HTERT RPE-1 (cell line): ENCODE measurements around the gene S100A4.
"Not testable (repeated sequence)": the region's sequence is repeated elsewhere in the genome, so short reads cannot be mapped to it uniquely, and the experiment has no call there.

Source experiments
- in situ Hi-C: fragments of 300-500 bp; cut with MboI; formaldehyde crosslinking; loops from 4 replicates; pipeline ENCODE4 v1.14.3; 2020; ENCODE audit warnings: low sequenced_read_pairs

The S100A4 gene

GRCh38 chr1:153545067-153546055, at the start of gene S100A4:
Gene S100A4, minus strand, starts transcription at chr1:153545806. Its CDS starts 1,012 bp downstream, at chr1:153544794.
- in situ Hi-C loops = no loop called here

GRCh38 chr1:153592748-153593147, 47.1 kb upstream of the S100A4 start:
- in situ Hi-C loops = no loop called here

- in situ Hi-C loops = no loop called here
These were observed 42.9 kb upstream of the S100A4 start for GRCh38 chr1:153588482-153588881.

GRCh38 chr1:153588033-153588432, 42.4 kb upstream of the S100A4 start:
- in situ Hi-C loops = not testable (repeated sequence)

- in situ Hi-C loops = no loop called here
These were observed 41.7 kb upstream of the S100A4 start for GRCh38 chr1:153587314-153587713.

GRCh38 chr1:153586347-153586746, 40.7 kb upstream of the S100A4 start:
- in situ Hi-C loops = no loop called here

GRCh38 chr1:153585006-153585405, 39.4 kb upstream of the S100A4 start:
- in situ Hi-C loops = no loop called here

GRCh38 chr1:153583976-153584375, 38.4 kb upstream of the S100A4 start:
- in situ Hi-C loops = no loop called here

- in situ Hi-C loops = not testable (repeated sequence)
These were observed 37.9 kb upstream of the S100A4 start for GRCh38 chr1:153583514-153583913.

GRCh38 chr1:153582836-153583235, 37.2 kb upstream of the S100A4 start:
- in situ Hi-C loops = not testable (repeated sequence)

GRCh38 chr1:153578936-153579335, 33.3 kb upstream of the S100A4 start:
- in situ Hi-C loops = no loop called here

GRCh38 chr1:153578490-153578889, 32.9 kb upstream of the S100A4 start:
- in situ Hi-C loops = no loop called here

GRCh38 chr1:153577624-153578051, 32.0 kb upstream of the S100A4 start:
- in situ Hi-C loops = no loop called here

- in situ Hi-C loops = no loop called here
These were observed 31.5 kb upstream of the S100A4 start for GRCh38 chr1:153577138-153577537.

GRCh38 chr1:153575497-153575896, 29.9 kb upstream of the S100A4 start:
- in situ Hi-C loops = not testable (repeated sequence)

- in situ Hi-C loops = not testable (repeated sequence)
These were observed 29.5 kb upstream of the S100A4 start for GRCh38 chr1:153575081-153575491.

GRCh38 chr1:153573351-153573750, 27.7 kb upstream of the S100A4 start:
- in situ Hi-C loops = no loop called here

GRCh38 chr1:153572569-153573015, 27.0 kb upstream of the S100A4 start:
- in situ Hi-C loops = no loop called here

GRCh38 chr1:153571706-153572105, 26.1 kb upstream of the S100A4 start:
- in situ Hi-C loops = no loop called here

GRCh38 chr1:153570874-153571273, 25.3 kb upstream of the S100A4 start:
- in situ Hi-C loops = no loop called here

- in situ Hi-C loops = no loop called here
These were observed 23.9 kb upstream of the S100A4 start for GRCh38 chr1:153569465-153569864.

GRCh38 chr1:153568367-153569099, 22.9 kb upstream of the S100A4 start:
- in situ Hi-C loops = no loop called here
